ENCODE measurements around the gene ECHDC3.

DNA sequence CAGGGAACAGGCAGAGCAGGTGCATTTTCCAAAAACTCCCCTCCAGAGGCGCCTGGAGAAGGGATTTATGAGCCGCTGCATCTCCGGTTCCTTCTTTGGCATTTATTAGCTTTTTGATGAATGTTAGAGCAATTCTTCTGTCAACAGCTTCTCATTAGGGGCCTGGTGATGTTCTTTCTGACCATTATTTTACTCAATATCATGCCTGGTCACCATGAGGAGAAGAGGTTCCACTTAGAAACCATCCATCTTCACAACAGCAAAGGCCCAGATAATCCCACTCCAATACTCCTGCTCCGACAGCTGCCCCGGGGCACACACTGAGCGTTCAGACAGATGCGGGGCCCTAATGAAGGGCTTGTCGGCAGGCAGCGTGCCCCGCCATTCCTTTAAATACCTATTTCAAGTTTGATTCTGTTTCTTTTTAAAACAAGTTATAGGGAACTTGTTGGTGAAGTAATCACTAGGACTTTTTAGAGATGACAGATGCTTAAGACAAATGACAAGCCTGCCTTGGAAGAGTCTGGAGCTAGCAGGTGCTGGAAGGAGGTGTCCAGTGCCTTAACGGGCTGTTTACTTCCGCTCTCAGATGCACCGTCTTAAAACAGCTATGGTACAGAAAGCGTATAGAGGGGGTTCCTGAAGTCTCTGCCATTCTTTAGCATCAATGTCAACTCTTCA, 31.7 kb downstream of the ECHDC3 start:
- TF ChIP-seq CTCF (IDR thresholded peaks at IDR 0.05) (no peak), POLR2AphosphoS5 (IDR thresholded peaks at IDR 0.05) (no peak)

All from breast epithelium (tissue), 3 donors.